Loucy (cell line): Measurements from ENCODE around the gene SPATC1L.

ENCODE experiments used
- EZH2phosphoT487 ChIP-seq: fragments of 200-600 bp; IDR thresholded peaks from 2 replicates; pipeline ENCODE4 v1.6.1; 2018; ENCODE audit warnings: antibody characterized with exemption, mild to moderate bottlenecking, moderate library complexity, borderline replicate concordance
- TF ChIP-seq, protein P1 (sequence below): fragments of 200-600 bp; sonication (generic); conservative IDR thresholded peaks from 2 replicates; pipeline ENCODE4 v1.5.1; 2014; ENCODE audit warnings: mild to moderate bottlenecking, antibody characterized with exemption, low read length

DNA sequence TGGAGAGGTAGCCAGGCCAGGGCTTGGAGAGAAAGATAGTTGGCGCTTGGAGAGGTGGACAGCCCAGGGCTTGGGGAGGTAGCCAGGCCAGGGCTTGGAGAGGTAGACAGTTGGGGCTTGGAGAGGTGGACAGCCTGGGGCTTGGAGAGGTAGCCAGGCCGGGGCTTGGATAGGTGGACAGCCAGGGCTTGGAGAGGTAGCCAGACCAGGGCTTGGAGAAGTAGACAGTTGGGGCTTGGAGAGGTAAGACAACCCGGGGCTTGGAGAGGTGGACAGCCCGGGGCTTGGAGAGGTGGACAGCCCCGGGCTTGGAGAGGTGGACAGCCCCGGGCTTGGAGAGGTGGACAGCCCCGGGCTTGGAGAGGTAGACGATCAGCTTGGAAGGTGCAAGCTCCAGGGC is 36.6 kb upstream of the SPATC1L start:
- TF ChIP-seq, protein P1, sequence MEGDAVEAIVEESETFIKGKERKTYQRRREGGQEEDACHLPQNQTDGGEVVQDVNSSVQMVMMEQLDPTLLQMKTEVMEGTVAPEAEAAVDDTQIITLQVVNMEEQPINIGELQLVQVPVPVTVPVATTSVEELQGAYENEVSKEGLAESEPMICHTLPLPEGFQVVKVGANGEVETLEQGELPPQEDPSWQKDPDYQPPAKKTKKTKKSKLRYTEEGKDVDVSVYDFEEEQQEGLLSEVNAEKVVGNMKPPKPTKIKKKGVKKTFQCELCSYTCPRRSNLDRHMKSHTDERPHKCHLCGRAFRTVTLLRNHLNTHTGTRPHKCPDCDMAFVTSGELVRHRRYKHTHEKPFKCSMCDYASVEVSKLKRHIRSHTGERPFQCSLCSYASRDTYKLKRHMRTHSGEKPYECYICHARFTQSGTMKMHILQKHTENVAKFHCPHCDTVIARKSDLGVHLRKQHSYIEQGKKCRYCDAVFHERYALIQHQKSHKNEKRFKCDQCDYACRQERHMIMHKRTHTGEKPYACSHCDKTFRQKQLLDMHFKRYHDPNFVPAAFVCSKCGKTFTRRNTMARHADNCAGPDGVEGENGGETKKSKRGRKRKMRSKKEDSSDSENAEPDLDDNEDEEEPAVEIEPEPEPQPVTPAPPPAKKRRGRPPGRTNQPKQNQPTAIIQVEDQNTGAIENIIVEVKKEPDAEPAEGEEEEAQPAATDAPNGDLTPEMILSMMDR, result no peak
- TF ChIP-seq EZH2phosphoT487, result no peak
